GM12892 (cell line): ENCODE results near the gene H6PD.

Experiments
- POLR2A ChIP-seq: IDR thresholded peaks from 2 replicates; pipeline ENCODE4 v1.6.1; 2011; ENCODE audit warnings: low read depth, low read length, control low read depth
- POLR2AphosphoS5 ChIP-seq: IDR thresholded peaks from 2 replicates; pipeline ENCODE4 v1.6.1; 2011; ENCODE audit warnings: low read depth, low read length, control low read depth

DNA sequence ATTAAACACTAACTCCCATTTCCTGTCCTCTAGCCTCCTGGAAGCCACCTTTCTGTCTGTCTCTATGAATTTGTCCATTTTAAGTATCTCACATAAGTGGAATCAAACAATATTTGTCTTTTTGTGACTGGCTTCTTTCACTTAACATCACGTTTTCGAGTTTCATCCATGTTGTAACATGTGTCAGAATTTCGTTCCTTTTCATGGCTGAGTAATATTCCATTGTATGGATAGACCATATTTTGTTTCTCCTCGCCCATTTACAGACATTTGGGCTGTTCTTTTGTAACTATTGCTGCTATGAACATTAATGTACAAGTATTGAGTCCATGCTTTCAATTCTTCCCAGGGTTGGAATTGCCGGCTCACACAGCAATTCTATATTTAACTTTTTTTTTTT, 15.7 kb upstream of the H6PD start:
- TF ChIP-seq POLR2AphosphoS5 (no peak), POLR2A (no peak)
